Measurements from ENCODE around the gene TTC23L. TPM values are rescaled to one million over a fixed set of nuclear protein-coding genes. Genes with fewer than 3 reads are reported as not detected.

TTC23L gene
- total RNA-seq (under 1 TPM in 1 of 10 donors, not detected in 9; 0.66 TPM), polyA plus RNA-seq (under 1 TPM in 1 of 2 donors, not detected in 1; 0.12 TPM)
- long read RNA-seq, donor 1: 0 reads
- long read RNA-seq, donor 2: 0 reads
- long read RNA-seq, donor 3, partial matches to known transcripts: 0 of 1 reads
- long read RNA-seq, donor 3, other reads (novel, unspliced or antisense): 1 of 1 reads

DNA sequence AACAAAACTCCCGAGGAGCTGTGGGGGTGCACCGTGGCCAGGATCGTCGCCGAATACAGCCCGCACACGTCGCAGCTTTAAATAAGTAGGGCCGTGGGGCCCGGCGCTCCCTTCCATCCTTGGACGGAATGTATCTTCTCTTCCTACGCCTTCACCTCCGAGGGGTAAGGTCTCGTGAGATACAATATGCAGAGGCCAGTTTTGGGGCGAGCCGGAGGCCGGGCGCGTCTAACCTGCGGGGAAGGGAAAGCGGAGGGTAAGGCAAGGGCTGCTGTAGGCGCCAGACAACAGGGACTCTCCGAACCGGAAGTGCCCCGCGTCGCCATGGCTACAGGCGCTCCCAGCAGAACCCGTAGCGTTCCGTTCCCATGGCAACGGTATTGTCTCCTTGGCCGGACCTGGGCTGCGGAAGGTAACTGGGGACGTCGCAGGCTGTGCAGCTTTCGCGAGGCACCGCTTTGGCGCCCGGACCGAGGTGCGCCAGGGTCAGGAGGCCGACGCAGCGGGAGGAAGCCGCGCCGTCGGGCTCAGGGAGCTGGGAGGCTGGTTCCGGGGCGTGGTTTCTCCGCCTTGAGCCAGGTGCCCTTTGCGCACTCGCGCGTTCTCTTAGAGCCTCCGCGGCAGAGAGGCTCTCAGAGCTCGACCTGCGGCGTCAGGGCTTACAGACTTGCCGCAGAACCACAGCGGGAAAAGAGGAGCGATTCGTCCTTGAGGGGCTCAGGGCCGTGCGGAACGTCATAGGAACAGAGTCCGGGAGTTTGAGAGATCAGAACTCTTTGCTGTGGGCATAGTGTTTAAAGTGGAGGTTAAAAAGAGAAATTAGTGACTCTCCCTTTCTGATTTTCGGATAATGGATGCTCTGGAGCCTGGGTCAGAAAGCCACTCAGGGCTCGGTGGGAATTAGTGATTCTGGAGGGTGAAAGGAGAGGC is at the start of gene TTC23L:
TTC23L (plus strand) TSS at position 380 of the 930 bp plus-strand sequence. CDS start 1,508 bp downstream, outside the sequence.
- WGBS, 2 donors: 2 to 4% methylated on average over 73 of the region's 73 CpGs

DNA sequence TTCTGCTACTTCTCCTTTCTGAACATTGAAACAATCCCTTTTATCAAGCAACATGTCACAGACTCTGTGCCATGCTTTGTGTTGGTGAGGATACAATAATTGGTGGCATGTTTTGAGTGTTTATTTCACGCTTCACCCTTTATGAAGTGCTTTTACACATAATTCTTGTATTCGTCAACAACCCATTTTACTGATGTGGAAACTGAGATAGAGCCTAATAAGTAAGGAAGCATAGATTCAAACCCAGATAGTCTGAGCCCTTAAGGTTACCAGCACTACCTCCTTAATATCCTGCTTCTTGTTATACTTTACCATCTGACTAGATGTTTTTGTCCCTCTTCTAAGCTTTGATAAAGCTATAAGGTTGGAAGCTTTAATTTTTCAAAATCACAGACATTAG is 49.3 kb upstream of the TTC23L start:
- intact Hi-C loops (cut with DNase I): no loop called here
- Histone ChIP-seq H3K27me3 (no peaks in the 10 kb centered on the region), H3K9me3 (peaks cover 0 to 18% (median 0%) of the 10 kb centered on the region in 11 donors), H3K4me3 (no peak overlapping the region), H3K4me1 (peaks cover 0 to 18% (median 6%) of the 10 kb centered on the region in 9 donors), H3K36me3 (no peaks in the 10 kb centered on the region), H3K27ac (peak overlapping the region in 2 of 10 donors; percentile 33 to 37)
- 96 to 100% methylated on average over 2 of the region's 2 CpGs for WGBS, 2 donors
- ATAC-seq (no peak), DNase-seq (no peak)
- TF ChIP-seq CTCF (IDR thresholded peaks at IDR 0.05): no peak

More for the DNA sequence above, at the start of gene TTC23L:
- peak; percentile 92 to 97 (median 96) for ATAC-seq
- Histone ChIP-seq H3K27me3 (peaks cover 0 to 5% (median 0%) of the 10 kb centered on the region in 7 donors), H3K9me3 (no peaks in the 10 kb centered on the region), H3K36me3 (no peaks in the 10 kb centered on the region), H3K4me1 (peaks cover 0 to 12% (median 3%) of the 10 kb centered on the region in 9 donors), H3K4me3 (peak within 1 kb of the TSS; percentile 60 to 88 (median 72)), H3K27ac (peak within 1 kb of the TSS in 7 of 10 donors; percentile 9 to 36 (median 23))
- TF ChIP-seq CTCF (IDR thresholded peaks at IDR 0.05): no peak
- DNase-seq: peak; percentile 84 to 88
- intact Hi-C loops (cut with DNase I): loop anchor here in 4 of 10 donors (2.0 to 10.0 kb wide), 3 partner anchors 182 to 317 kb away; partner anchors contain the start of gene RAI14 (in 3 of the 4)

GRCh38 chr5:34790069-34790468 is 48.9 kb upstream of the TTC23L start:
- H3K27me3 ChIP-seq: no peaks in the 10 kb centered on the region
- H3K4me1 ChIP-seq: peaks cover 0 to 18% (median 6%) of the 10 kb centered on the region in 9 donors
- 61 to 74% methylated on average over 1 of the region's 1 CpG for WGBS, 2 donors
- peaks cover 0 to 18% (median 0%) of the 10 kb centered on the region in 11 donors for H3K9me3 ChIP-seq
- no peak for DNase-seq
- H3K27ac ChIP-seq: peak overlapping the region in 1 of 10 donors; percentile 33
- no peak for TF ChIP-seq CTCF (IDR thresholded peaks at IDR 0.05)
- H3K36me3 ChIP-seq: no peaks in the 10 kb centered on the region
- H3K4me3 ChIP-seq: no peak overlapping the region
- ATAC-seq: no peak
- intact Hi-C loops (cut with DNase I): no loop called here

DNA sequence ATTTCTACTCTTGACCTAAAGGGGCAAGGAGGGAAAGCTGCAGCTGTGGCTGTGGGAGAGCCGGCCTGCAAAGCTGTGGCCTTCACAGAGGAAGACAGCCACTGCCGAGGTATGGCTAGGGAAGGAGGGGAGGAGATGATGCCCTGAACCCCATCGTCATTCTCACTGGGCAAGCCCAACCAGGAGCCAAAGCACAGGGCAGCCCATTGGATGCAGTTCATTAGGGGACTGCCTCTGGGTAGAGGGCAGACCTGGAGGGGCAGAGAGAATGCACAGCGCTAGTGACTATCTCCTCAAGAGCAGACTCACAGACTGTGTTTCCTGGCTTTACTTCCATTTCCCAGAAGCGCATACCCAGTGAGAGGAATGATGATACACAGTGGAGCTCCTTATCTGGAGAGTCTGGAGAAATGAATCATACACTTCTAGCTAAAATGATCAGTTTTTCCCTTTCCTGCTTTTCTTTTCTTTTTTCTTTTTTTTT is 47.2 kb upstream of the TTC23L start:
- no peak for DNase-seq
- Histone ChIP-seq H3K36me3 (peaks cover 0 to 11% (median 0%) of the 10 kb centered on the region in 9 donors), H3K4me1 (peaks cover 0 to 18% (median 6%) of the 10 kb centered on the region in 9 donors), H3K27me3 (no peaks in the 10 kb centered on the region), H3K27ac (peak overlapping the region in 2 of 10 donors; percentile 1 to 13), H3K4me3 (no peak overlapping the region), H3K9me3 (peaks cover 0 to 6% (median 0%) of the 10 kb centered on the region in 11 donors)
- 70 to 71% methylated on average over 5 of the region's 5 CpGs for WGBS, 2 donors
- intact Hi-C loops (cut with DNase I): no loop called here
- peak in 6 of 8 donors; percentile 9 to 85 (median 66) for ATAC-seq
- TF ChIP-seq CTCF (IDR thresholded peaks at IDR 0.05): no peak

All from heart right ventricle (tissue), 16 donors.